ENCODE measurements around the gene CTAGE8.
"Not testable (repeated sequence)": the region's sequence is repeated elsewhere in the genome, so short reads cannot be mapped to it uniquely, and the experiment has no call there.

GRCh38 chr7:144245372-144245771 is 23.7 kb downstream of the CTAGE8 start:
- not testable (repeated sequence) for TF ChIP-seq POLR2A (IDR thresholded peaks at IDR 0.05; ENCODE audit: low read depth); CTCF (IDR thresholded peaks at IDR 0.05)
